ENCODE data around the gene MYOM3.

GRCh38 chr1:24094554-24094953 lies 17.4 kb downstream of the MYOM3 start:
- TF ChIP-seq, protein P1, sequence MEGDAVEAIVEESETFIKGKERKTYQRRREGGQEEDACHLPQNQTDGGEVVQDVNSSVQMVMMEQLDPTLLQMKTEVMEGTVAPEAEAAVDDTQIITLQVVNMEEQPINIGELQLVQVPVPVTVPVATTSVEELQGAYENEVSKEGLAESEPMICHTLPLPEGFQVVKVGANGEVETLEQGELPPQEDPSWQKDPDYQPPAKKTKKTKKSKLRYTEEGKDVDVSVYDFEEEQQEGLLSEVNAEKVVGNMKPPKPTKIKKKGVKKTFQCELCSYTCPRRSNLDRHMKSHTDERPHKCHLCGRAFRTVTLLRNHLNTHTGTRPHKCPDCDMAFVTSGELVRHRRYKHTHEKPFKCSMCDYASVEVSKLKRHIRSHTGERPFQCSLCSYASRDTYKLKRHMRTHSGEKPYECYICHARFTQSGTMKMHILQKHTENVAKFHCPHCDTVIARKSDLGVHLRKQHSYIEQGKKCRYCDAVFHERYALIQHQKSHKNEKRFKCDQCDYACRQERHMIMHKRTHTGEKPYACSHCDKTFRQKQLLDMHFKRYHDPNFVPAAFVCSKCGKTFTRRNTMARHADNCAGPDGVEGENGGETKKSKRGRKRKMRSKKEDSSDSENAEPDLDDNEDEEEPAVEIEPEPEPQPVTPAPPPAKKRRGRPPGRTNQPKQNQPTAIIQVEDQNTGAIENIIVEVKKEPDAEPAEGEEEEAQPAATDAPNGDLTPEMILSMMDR (IDR thresholded peaks at IDR 0.05; ENCODE audit: low read length), result peak; percentile 22; the same call in 1 of the 2 replicates
- no peak for TF ChIP-seq EZH2 (IDR thresholded peaks at IDR 0.05; ENCODE audit: borderline replicate concordance, low read length)

Data from OCI-LY1 (cell line).